HG03196 (cell line): Measurements from ENCODE around the gene RAB23.

Experiments used
- ATAC-seq: cut with Tn5 transposase; IDR thresholded peaks from one replicate; pipeline ENCODE4 v1.9.1; 2021; ENCODE audit not compliant: unreplicated experiment

Gene RAB23

DNA sequence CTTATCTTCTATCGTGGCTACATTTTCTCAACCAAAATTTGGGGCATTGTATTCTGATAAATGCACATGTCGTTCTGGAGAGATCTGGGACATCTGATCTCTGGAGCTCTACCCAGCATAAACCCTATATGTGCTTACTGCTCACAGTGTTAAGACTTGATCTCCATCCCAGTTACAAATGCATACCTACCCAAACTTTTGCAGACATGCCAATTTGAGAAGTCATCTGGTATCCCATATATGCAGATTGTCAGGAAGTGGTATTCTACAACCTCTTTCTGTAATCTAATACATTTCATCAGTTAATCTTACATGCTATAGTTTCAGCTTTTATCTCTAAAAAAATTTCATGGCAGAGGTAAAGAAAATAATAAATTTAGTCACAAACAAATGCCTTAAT is 38.8 kb downstream of the RAB23 start:
- no peak for ATAC-seq

GRCh38 chr6:57182017-57182432 is 40.1 kb downstream of the RAB23 start:
- ATAC-seq = no peak

DNA sequence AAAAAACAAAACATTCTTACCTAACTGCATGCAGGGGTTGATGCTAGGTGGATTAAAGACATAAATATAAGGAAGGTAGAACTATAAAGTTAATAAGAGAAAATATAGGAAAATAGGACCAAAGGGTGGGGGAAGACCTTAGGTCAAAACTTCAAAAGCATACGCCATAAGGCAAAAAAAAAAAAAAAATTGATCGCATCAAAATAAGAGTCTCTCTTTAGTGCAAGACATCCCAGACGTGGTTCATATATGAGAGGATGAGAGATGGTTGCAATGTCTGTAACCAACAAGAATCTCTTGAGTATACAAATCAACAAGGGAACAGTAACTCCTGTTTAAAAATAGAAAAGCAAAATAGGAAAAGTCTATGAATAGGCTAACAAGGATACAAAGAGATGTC is 41.5 kb downstream of the RAB23 start:
- no peak for ATAC-seq

GRCh38 chr6:57177545-57178265 is 44.4 kb downstream of the RAB23 start:
- ATAC-seq = no peak

DNA sequence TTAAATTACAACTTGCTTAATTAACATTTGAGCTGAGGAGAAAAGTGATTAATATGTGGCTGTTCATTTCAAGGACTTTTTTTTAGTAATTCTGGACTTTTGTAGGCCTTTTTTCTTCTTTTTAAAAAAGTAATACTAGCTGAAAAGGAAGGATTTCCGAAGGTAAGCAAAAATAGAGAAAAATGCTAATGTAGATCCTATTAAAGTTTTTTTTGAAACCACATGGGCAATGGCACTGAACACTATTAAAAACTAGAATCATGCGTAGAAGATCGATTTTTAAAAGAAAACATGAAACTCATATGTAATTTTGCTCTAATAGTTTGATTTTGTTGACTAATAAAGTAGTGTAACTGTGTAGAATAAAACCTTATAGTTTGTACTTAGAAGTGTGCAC is 47.6 kb downstream of the RAB23 start:
- no peak for ATAC-seq

GRCh38 chr6:57173886-57174510 is 48.1 kb downstream of the RAB23 start:
- no peak for ATAC-seq

DNA sequence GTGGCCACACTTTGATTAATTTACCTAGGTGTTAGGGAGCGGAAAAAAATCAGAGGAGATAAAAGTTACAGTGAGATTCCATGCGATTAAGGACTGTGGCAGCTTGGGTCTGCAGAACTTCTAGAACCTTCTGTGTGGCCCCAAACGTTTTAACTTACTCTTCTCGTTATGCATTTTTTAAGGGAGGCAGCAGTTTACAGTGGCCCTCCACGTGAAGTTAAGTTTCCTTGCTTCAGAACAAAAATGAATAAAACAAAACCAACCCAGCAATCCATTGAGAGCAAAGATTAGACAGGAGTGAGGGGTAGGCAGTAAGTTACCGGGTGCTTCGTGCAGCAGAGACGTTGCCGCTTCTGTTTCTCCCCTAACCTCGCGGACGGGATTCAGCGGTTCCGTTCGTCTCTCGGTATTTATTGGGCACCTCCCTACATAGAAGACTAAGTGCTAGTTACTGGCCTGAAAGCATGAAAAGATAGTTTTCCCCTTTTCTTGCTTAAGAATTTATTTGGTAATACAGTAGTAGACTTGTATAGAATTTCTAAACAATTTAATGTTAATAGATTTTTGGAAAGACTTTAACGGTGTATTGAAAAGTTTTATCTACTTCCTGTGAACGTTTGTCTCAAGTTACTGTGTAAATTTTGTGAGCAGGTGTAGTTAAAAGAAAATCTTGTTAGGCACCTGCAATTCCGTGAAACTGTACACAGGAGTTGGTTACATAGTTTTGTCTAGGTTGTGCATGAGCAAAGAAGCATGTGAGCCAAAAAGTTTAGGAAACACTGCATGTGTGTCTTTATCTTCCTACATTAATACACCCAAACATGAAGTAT is 48.8 kb downstream of the RAB23 start:
- no peak for ATAC-seq

DNA sequence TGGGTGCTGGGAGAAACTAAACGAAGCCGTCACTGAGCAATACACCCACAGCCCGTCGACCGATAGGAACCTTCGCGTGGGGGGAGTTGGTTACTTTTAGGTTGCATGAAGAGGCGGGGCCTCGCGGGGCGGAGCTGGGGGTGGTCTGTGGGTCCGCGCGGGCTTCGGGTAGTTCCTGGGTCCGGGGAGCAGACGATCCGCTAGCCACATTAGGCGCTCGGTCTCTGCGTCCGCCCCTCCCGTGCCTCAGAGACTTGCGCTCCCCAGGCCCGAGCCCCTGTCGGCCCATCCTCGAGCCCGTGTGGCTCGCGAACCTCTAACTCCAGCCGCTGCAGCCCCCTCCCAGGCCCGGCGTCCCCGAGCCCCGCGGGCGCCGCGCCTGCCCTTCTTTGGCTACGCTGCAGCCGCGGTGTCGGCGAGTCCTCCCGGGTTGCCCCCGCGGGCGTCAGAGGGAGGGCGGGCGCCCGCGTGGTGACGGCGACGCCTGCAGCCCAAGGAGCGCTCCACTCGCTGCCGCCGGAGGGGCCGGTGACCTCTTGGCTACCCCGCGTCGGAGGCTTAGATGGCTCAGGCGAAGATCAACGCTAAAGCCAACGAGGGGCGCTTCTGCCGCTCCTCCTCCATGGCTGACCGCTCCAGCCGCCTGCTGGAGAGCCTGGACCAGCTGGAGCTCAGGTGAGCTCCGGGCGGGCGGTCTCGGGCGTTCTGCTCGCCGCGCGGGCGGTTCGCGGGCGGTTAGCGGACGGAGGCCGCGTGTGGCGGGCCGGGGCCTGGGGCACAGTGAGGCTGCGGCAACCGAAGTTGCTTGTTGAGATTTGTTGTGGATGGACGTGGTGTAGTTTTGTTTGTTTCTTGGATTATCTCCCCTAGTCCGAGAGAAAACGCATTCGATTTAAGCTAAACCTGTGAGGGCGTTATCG is 49.7 kb downstream of the RAB23 start, which contains the start of gene BAG2:
Gene BAG2 (plus strand): TSS at position 191 of the 920 bp plus-strand sequence. CDS start 372 bp downstream, at position 563.
- ATAC-seq = peak; percentile 88

GRCh38 chr6:57165080-57165479 is 57.0 kb downstream of the RAB23 start:
- ATAC-seq = no peak

GRCh38 chr6:57163956-57164355 is 58.2 kb downstream of the RAB23 start:
- no peak for ATAC-seq

DNA sequence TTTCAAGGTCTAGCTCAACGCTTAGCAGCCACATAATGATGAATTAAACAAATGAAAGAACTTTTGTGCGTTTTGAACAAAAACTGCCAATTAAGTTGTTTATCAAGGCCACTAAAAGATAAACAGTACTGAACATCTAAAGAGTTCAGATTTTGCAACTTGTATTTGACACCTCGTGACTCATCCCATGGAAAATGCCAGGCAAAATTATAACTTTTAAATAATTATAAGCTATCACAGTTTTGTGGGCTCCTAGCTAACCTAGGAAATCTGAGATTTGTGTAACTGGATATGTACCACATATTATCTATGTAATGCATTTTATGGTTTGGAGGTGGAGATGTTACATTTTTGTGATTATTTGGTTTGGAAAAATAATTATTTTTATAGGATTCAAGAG is 59.6 kb downstream of the RAB23 start:
- no peak for ATAC-seq

- ATAC-seq = no peak
Observed at GRCh38 chr6:57162028-57162427, 60.1 kb downstream of the RAB23 start.

DNA sequence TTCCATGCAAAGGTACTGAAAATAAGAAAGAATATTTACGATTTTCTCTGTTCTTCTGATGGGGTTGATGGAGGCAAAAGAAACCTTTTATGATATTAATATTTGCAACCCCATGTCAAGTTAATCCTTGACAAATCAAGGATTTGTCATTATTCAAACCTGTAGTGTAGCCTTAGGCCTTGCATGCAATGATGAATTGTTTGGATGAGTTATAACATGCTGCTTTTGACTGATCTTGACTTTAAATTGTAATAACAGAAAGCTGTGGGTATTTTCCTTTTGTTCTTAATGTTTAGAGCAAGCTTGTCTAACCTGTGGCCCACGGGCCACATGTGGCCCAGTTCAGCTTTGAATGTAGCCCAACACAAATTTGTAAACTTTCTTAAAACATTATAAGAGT is 63.0 kb downstream of the RAB23 start:
- no peak for ATAC-seq

GRCh38 chr6:57158658-57159057 is 63.4 kb downstream of the RAB23 start:
- no peak for ATAC-seq

- no peak for ATAC-seq
Observed at GRCh38 chr6:57147955-57148858, 73.9 kb downstream of the RAB23 start.

- ATAC-seq = no peak
Observed at GRCh38 chr6:57147401-57147800, 74.7 kb downstream of the RAB23 start.

DNA sequence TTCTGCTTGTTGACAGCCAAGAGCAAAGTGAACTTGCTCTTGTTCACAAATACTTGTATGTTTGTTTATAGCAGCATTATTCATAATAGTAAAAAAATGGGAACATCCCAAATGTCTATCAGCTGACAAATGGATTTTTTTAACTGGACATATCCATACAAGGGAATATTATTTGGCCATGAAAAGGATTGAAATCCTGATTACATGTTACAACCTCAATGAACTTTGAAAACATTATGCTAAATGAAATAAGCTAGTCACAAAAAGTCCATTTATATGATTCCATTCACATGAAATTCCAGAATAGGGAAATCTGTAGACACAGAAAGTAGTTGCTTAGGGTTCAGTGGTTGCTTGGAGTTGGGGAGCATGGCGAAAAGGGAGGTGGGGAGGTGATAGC is 78.4 kb downstream of the RAB23 start:
- no peak for ATAC-seq

DNA sequence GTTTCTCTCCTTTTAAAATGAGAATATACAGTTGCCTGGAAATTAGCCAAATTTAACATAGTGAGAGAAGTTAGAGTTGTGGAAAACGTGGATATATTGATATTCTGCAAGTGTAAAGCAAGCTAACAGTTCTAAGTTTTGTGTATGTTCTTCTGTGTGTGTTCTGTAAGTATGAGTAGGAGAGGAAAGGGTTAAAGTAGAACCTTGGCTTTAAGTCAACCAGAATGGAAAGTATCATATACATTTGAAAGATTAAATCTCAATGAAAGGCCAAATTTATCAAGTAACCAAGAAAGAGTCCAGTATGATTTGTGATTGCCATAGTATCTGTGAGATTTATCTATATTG is 80.0 kb downstream of the RAB23 start:
- no peak for ATAC-seq

DNA sequence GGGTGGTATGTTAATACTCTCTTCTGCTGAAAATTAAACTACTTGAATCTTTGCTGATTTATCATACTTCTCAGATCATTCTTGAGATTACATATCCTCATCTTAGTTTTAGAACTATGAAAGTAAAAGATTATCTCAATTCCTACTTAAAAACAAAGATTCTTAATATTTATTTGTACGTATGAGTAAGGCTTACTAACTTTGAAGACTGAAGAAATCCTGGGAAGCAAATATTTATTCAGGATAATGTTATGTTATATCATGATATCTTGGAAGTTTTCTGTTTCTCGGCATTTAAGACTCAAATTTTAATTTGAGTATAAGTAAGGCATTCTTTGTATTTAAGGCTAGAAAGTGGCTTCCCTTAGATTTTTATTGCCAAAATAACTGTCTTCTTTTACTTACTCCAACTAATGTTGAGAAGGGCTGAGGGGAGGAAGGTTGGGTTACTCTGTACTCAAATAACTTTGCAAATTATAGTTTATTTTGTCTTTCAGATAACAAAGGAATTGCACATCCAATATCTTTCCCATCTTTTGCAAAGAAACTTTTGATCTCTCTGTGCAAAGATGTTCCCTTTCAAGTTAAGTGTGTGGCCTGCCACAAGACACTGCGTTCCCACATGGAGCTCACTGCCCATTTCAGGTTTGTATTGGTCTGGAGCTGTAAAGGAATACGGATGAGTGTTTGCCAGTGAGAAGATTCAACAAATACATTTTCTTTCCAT is 80.5 kb downstream of the RAB23 start:
- no peak for ATAC-seq
